ENCODE measurements around the gene PRRC2B. TPM values are rescaled to one million over a fixed set of nuclear protein-coding genes. Genes with fewer than 3 reads are reported as not detected.

PRRC2B gene
- total RNA-seq, 4 donors from 2014 or later = 102 to 198 (median 108) TPM

DNA sequence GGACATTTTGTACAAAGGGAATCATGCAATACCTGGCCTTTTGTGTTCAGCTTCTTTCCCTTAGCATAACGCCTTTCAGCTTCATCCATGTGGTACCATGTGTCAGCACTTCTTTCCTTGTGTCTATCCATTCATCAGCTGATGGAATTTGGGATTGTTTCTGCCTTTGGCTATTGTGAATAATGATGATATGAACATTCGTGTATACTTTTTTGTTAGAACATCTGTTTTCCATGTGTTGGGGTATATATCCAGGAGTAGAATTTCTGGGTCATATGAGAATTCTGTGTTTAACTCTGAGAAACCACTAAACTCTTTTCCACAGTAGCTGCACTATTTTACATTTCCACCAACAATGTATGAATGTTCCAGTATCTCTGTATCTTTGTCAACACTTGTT is 14.8 kb upstream of the PRRC2B start:
- H3K4me3 ChIP-seq = no peak overlapping the region
- H3K4me1 ChIP-seq = peaks cover 0 to 20% (median 7%) of the 10 kb centered on the region in 3 donors
- H3K9me3 ChIP-seq = no peaks in the 10 kb centered on the region
- ATAC-seq = no peak
- no peaks in the 10 kb centered on the region for H3K27me3 ChIP-seq
- H3K27ac ChIP-seq = no peak overlapping the region
- TF ChIP-seq, protein P1, sequence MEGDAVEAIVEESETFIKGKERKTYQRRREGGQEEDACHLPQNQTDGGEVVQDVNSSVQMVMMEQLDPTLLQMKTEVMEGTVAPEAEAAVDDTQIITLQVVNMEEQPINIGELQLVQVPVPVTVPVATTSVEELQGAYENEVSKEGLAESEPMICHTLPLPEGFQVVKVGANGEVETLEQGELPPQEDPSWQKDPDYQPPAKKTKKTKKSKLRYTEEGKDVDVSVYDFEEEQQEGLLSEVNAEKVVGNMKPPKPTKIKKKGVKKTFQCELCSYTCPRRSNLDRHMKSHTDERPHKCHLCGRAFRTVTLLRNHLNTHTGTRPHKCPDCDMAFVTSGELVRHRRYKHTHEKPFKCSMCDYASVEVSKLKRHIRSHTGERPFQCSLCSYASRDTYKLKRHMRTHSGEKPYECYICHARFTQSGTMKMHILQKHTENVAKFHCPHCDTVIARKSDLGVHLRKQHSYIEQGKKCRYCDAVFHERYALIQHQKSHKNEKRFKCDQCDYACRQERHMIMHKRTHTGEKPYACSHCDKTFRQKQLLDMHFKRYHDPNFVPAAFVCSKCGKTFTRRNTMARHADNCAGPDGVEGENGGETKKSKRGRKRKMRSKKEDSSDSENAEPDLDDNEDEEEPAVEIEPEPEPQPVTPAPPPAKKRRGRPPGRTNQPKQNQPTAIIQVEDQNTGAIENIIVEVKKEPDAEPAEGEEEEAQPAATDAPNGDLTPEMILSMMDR (IDR thresholded peaks at IDR 0.05) = no peak
- TF ChIP-seq POLR2AphosphoS5 (IDR thresholded peaks at IDR 0.05) (no peak), EP300 (IDR thresholded peaks at IDR 0.05) (no peak), POLR2A (IDR thresholded peaks at IDR 0.05) (no peak)
- no peaks in the 10 kb centered on the region for H3K36me3 ChIP-seq
- 65 to 72% methylated on average over 2 of the region's 2 CpGs for WGBS, 2 donors (ENCODE audit: low coverage in 1 of 2)

DNA sequence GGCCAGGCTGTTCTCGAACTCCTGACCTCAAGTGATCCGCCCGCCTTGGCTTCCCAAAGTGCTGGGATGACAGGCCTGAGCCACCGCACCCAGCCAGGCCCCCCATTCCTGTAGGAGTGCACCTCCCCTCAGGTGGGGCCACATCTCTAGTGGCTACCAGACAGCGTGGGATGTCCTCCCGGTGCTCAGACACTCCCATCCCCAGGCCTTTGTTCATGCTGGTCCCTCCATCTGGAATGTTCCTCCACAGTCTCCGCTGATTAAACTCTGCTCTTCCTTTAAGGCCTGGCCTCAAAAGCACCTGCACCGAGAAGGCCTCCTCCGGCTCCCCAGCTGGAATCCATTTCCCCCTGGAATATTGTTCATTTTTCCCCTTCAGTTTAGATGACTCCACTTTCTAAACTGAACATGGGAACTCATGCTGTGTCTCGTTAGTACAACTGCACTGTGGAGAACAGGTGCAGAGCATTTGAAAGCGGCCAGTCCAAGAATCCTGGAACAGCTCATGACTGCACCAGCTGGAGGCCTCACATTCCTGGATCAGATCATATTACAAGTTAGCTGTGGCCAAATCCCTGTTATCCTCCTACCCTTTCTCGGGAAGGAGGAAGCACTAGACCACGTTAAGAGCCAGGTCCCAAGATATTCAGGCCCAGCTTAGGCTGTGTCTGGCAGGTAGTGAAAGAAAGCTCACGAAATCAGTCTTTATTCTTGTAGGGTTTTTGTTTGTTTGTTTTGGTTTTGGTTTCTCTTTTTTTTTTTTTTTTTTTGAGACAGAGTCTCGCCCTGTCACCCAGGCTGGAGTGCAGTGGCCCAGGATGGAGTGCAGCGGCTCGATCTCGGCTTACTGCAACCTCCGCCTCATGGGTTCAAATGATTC is 10.8 kb upstream of the PRRC2B start:
- H3K9me3 ChIP-seq = no peaks in the 10 kb centered on the region
- peaks cover 0 to 18% (median 7%) of the 10 kb centered on the region in 3 donors for H3K4me1 ChIP-seq
- H3K27ac ChIP-seq = peak overlapping the region; percentile 16 to 74 (median 66)
- WGBS, 2 donors (ENCODE audit: low coverage in 1 of 2) = 9 to 31% methylated on average over 4 to 10 of the region's 19 CpGs
- H3K27me3 ChIP-seq = no peaks in the 10 kb centered on the region
- TF ChIP-seq EP300 (IDR thresholded peaks at IDR 0.05) (no peak), POLR2A (IDR thresholded peaks at IDR 0.05) (no peak), POLR2AphosphoS5 (IDR thresholded peaks at IDR 0.05) (peak; percentile 73)
- peak; percentile 97 for ATAC-seq
- no peak overlapping the region for H3K4me3 ChIP-seq
- no peaks in the 10 kb centered on the region for H3K36me3 ChIP-seq

DNA sequence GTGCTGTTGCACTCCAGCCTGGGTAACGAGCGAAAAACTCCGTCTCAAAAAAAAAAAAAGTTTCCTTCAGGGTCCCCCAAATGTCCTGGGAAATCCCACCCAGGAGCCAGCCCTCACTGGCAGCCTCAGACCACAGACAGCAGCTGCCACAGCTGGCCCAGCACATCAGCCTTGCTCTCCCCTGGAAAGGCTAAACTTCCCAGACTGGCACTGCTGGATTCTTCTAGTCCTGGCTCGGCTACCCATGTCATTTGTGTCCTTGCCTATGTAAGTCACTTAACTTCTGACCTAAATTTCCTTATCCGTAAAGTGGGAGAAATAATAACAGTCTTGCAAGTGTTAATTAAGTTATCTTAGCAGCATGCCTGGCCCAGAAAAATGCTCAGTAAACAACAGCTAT is 8.6 kb upstream of the PRRC2B start:
- Histone ChIP-seq H3K27me3 (no peaks in the 10 kb centered on the region), H3K27ac (no peak overlapping the region), H3K4me3 (no peak overlapping the region), H3K36me3 (no peaks in the 10 kb centered on the region), H3K4me1 (peaks cover 0 to 18% (median 7%) of the 10 kb centered on the region in 3 donors), H3K9me3 (no peaks in the 10 kb centered on the region)
- 75 to 88% methylated on average over 1 to 2 of the region's 5 CpGs for WGBS, 2 donors (ENCODE audit: low coverage in 1 of 2)
- TF ChIP-seq POLR2A (IDR thresholded peaks at IDR 0.05) = no peak
- TF ChIP-seq, protein P1 (IDR thresholded peaks at IDR 0.05) = no peak
- no peak for TF ChIP-seq POLR2AphosphoS5 (IDR thresholded peaks at IDR 0.05)
- ATAC-seq = no peak

DNA sequence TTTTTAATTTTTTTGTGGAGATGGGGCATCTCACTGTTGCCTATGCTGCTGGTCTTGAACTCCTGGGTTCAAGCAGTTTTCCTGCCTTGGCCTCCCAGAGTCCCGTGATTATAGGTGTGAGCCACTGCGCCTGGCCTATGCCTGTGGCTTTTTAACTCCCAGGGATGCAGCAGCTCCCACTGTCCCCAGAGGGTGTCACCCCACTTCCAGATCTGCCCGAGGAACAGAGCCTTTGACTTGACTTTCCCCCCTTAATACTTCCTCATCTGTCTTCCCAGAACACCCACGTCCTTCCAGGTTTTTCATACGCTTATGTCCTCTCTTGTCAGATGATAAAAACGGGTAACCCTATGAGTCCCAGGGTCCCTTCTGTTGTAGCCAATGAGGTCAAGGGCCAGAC is 7.6 kb upstream of the PRRC2B start:
- Histone ChIP-seq H3K4me3 (no peak overlapping the region), H3K36me3 (no peaks in the 10 kb centered on the region), H3K27ac (no peak overlapping the region), H3K4me1 (peaks cover 0 to 18% (median 7%) of the 10 kb centered on the region in 3 donors), H3K27me3 (no peaks in the 10 kb centered on the region), H3K9me3 (no peaks in the 10 kb centered on the region)
- TF ChIP-seq, protein P1 (IDR thresholded peaks at IDR 0.05) = peak in 1 of 4 experiments; percentile 6
- TF ChIP-seq EP300 (IDR thresholded peaks at IDR 0.05) = no peak
- WGBS, 2 donors (ENCODE audit: low coverage in 1 of 2) = 77 to 82% methylated on average over 6 of the region's 6 CpGs
- ATAC-seq = no peak

GRCh38 chr9:131387394-131387793 is 6.5 kb upstream of the PRRC2B start:
- WGBS, 2 donors (ENCODE audit: low coverage in 1 of 2) = 61 to 88% methylated on average over 2 to 3 of the region's 6 CpGs
- no peaks in the 10 kb centered on the region for H3K9me3 ChIP-seq
- no peaks in the 10 kb centered on the region for H3K36me3 ChIP-seq
- ATAC-seq = no peak
- TF ChIP-seq, protein P1 (IDR thresholded peaks at IDR 0.05) = no peak
- no peak for TF ChIP-seq EP300 (IDR thresholded peaks at IDR 0.05)
- no peak for TF ChIP-seq POLR2AphosphoS5 (IDR thresholded peaks at IDR 0.05)
- TF ChIP-seq POLR2A (IDR thresholded peaks at IDR 0.05) = no peak
- H3K4me1 ChIP-seq = peaks cover 0 to 16% (median 7%) of the 10 kb centered on the region in 3 donors
- no peak overlapping the region for H3K27ac ChIP-seq
- no peak overlapping the region for H3K4me3 ChIP-seq
- no peaks in the 10 kb centered on the region for H3K27me3 ChIP-seq
